Activated naive CD4-positive, alpha-beta T cell treated with Interleukin-2 at 50 U/mL for 16 hours (primary cell): ENCODE results near the gene SLC9A8.
"Not testable (repeated sequence)": the region's sequence is repeated elsewhere in the genome, so short reads cannot be mapped to it uniquely, and the experiment has no call there.

ENCODE experiments used
- DNase-seq: peaks from one replicate; pipeline ENCODE4 v3.0.0-alpha.2; 2020

Gene SLC9A8

DNA sequence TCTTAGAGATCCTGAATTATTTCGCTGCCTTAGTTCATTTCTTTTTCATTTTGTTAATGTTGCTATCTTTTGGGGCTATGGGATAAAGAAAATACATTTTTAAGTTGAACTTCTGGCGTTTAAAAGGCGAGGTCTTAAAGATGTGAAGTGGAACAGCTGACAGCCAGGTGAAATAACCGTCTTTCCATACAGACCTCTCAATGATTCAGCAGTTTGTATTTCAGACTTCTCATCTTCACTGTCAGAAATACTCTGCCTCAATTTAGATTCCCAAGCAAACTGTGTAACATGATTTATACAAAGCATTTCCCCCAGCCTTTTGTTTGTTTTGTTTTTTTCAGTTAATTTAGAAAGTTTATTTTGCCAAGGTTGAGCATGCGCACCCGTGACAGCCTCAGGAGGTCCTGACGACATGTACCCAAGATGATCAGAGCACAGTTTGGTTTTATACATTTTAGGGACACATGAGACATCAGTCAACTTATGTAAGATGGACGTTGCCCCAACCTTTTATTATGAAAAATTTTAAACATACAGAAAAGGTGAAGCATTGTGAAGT is 40.0 kb downstream of the SLC9A8 start:
- no peak for DNase-seq

DNA sequence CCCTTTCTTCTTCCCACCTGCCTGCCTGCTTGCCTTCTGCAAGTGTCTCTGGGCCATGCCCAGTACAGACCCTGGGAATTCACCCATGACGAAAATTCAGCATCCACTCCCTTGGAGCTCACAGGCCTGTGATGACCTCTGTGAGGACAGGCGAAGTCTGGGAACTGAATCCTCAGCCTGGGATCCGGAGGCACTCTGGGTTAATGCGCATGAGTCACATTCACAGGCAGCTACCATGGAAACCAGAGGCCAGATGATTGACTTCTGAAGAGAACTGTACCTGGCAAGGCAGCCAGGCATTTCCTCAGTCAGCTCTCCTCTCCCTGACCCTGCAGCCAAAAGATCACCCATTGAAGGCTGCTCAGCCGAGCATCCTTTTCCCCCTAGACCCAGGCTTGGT is 41.0 kb downstream of the SLC9A8 start:
- DNase-seq: no peak

DNA sequence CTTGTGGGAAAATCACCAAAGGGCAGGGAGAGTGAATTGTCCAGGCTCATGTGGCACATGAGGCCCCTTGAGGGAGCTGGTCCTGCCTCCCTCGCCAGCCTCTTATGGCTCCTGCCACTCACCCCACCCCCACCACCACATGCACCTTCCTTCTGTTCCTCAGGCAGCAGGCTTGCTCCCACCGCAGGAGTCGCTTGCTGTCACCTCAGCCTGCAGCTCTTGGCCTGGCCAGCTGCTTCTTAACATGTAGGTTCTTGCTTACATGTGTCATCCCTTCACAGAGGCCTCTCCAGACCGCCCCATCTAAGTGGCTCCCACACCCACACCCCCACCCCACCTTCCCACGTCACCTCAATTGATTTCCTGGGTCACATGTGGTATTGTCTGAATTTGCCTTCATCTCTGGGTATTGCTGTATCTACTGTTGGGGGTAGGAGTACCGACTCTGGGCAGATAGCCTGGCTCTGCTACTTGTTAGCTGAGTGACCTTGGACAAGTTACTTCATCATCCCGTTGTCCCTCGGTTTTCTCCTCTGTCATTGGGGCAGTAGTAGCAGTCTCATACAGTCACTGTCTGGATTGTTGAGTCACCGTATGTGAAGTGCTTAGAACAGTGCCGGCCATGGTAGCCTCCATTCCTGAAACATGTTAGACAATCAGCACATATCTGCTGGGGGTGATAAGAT is 41.7 kb downstream of the SLC9A8 start:
- DNase-seq: no peak

DNA sequence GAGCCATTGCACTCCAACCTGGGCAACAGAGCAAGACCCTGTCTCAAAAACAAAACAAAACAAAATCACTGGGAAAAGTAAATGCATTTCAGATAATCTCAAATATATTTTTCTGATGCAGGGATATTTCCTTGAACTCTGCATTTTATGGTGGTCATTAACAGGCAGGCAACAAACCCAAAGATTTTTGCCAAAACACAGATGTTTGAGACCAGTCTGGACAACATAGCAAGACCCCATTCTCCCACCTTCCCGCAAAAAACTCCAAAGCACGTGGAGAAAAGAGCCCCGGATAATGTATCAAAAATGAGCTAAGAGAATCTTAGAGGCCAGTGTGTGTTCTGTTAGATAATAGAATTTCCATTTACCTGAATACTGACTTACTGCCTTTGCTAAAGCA is 44.3 kb downstream of the SLC9A8 start:
- DNase-seq: no peak

DNA sequence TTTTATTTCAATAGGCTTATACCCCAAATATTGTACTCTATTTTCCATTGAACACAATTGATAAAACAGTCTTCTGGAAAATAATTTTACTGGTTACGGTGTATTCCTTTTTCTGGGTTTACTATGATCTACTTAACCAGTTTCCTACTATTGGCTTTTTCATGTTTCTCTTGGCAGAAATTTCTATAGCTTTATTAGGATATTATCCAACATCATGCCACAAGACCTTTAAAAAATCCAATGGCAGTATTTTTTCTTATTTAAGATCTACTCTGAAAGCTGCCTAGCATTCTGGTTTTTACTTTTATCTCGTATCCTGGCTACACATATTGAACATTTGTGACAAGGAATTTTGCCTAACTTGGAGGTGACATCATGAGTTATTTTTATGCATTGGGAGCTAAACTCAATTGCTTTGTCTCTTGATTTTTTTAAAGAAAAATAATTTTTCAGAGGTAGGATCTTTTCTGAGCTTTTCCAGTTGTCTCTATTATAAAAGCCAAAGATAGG is 45.5 kb downstream of the SLC9A8 start:
- no peak for DNase-seq

DNA sequence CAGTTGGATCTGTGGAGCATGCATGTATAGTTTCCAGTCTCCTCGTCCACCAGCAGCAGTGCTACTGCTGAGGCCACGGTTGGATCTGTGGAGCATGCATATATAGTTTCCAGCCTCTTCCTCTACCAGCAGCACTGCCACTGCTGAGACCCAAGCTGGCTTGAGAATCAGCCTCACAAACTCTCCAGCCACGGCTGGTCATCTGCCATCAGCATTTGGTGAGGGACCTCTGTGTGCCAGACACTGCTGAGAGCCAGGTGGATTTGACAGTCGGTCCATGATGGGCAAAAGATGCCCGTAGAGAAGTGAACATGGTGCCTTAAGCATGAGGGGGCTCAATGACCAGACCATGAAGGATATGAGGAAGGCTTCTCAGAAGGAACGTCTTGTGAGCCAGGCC is 46.4 kb downstream of the SLC9A8 start:
- no peak for DNase-seq

DNA sequence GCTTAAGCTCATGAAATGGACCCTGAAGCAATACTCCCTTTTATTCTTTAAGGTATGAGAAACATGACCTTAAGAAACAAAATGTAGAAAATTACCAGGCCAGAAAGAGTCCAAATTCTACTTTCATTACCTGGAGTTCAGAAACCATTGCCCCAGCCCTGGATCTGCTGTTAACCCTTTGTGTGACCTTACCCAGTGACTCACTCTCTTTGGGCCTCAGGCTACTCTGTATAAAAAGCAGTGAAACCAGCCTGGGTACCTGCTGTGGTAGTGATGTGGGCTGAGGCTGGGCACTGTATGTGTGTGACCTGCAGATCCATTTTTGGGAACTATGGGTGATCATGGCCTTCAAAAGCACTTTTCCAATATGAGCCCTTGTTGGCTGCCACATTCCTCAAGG is 47.2 kb downstream of the SLC9A8 start:
- no peak for DNase-seq

DNA sequence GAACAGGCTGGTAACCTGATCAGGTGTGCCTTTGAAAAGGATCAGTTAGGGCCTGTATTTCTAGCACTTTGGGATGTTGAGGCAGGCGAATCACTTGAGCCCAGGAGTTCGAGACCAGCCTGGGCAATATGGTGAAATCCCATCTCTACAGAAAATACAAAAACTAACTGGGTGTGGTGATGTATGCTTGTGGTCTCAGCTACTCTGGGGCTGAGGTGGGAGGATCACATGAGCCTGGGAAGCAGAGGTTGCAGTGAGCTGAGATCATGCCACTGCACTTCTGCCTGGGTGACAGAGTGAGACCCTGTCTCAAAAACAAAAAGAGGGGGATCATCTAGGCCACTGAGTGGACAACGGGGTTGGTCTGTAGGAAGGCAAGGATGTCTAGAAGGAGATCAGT is 48.6 kb downstream of the SLC9A8 start:
- not testable (repeated sequence) for DNase-seq

DNA sequence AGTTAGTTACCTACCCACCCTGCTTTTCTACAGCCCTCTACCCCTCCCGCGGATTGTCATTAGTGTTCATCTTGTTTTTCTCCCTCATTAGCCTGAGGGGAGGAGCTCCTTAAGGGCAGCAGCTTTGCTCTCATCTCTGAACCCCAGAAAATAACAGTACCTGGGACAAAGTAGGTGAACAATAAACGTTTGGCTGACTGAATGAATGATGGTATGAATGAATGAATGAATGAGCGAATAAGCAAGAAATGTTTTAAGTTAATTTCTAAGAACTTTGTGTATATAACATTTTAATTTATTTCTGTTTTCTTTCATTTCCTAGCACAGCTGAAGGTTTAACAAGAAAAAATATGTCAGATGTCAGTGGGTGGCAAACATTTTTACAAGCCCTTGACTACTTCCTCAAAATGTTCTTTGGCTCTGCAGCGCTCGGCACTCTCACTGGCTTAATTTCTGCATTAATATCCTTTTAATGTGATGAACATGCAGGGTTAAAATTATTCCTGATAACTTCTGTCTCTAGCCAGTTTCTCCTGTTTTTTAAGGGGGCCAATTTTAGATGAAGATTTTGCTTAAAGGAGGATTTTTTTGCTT is 50.1 kb downstream of the SLC9A8 start:
- no peak for DNase-seq

DNA sequence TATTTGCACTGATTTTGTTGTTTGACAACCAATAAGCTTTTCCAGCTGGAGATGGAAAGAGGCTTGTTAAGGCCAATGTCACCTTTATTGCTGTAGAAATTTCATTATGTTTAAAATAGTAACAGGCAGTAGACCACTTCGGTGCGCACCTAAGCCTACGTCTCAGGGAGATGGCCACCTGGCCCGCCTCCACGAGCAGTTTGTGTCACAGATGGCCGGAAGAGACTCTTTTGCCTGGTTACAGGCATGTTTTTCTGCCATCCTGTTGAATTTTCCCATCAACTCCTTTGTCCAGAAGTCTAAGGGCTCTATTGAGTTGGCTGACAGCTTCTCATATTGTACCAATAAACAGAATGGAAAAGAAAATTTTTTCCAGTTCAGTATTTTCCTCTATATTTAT is 51.0 kb downstream of the SLC9A8 start:
- DNase-seq: no peak

DNA sequence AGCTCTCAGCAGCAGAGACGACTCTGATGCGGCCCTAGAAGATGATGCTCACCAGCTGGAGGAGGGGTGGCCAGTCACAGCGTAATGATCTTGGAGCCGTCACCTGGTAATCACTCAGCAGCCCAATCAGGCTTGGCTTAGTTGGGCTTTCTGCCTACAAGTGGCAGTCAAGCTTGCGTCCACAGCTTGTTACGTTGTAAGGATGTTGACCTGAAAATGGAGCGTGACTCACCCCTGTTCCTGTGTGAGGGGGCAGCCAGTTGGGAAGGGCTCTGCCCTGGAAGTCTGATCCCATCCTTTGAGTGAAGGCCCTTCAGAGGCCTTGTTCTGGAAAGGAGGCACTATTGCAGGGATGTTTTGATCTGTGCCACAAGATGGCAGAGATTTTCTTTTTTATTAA is 52.9 kb downstream of the SLC9A8 start:
- DNase-seq: no peak

DNA sequence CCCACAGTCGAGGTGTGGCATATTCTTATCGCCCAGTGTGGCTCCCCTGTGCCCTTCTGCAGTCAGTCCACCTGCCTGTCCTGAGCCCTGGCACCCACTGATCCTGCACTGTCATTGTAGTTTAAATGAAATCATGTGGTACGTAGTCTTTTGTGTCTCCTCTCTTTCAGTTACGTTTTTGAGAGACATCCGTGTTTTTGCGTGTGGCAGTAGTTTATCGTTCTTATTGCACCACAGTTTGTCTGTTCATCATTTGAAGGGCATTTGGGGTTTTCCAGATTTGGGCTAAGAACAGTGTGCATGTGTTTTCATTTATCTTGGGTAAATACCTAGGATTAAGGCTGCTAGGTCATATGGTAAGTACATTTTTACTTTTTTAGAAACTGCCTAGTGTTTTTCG is 53.4 kb downstream of the SLC9A8 start:
- no peak for DNase-seq

DNA sequence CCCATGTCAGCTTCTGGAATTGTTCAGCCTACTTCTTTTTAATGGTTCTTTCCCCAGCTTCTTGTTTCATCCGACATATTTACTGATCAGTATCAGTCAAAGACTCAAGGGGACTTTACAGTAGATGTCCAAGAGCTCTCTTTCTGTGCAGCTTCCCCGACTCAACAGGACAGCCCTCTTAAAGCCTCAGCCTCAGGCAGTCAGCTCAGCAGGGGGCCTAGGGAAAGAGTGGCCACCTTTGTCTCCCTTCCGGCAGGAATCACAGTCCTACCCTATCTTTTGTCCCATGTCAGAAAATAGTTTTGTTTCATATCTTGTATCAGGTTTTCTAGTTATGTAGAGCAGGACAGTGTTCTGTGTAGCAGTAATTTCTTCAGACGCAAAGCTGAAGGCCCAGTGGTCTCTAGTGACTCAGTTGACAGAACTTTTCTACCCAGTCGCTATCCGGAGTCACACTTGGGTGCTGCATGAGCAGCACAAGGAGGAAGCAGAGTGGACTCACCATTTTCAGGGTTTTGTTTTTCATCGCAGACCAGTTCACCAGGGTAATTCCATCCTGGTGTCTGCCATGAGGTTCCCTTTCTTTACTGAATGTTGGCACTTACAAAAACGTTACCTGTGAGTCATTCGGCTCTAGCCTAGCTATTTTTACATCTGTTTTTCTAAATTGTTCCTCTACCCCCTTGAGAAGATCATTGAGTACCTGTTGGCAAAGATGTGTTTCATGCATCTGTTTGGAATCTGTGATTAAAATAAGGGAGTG is 55.0 kb downstream of the SLC9A8 start:
- no peak for DNase-seq

DNA sequence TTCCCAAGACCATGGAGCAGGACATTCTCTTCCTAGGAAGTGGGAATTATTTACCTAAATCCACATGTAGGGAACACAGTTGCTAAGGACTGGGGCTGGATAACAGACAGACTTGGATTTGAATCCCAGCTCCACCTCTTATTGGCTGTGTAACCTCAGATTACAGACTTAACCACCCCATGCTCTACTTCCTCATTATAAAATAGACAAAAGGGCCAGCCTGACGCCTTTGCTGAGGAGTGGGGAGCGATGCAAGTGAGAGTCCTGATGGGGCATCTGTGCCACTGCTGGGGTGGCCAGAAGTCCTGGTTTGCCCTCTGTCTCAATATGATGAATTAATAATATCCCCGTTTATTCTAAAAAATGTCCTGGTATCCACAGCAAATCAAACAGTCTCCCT is 55.9 kb downstream of the SLC9A8 start:
- no peak for DNase-seq

DNA sequence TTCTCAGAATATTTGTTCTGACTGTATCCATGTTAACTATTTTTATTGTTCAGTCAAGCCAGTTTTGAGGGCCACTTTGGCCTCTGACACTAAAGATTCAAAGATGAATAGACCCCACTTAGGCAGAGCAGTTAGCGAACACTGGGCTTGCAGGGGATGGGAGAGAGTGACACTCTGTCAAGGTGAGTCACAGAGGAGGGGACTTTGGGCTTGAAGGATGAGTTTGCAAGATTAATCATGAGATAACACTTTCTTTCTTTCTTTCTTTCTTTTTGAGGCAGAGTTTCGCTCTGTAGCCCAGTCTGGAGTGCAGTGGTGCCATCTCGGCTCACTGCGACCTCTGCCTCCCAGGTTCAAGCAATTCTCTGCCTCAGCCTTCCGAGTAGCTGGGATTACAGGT is 56.3 kb downstream of the SLC9A8 start:
- DNase-seq: no peak

DNA sequence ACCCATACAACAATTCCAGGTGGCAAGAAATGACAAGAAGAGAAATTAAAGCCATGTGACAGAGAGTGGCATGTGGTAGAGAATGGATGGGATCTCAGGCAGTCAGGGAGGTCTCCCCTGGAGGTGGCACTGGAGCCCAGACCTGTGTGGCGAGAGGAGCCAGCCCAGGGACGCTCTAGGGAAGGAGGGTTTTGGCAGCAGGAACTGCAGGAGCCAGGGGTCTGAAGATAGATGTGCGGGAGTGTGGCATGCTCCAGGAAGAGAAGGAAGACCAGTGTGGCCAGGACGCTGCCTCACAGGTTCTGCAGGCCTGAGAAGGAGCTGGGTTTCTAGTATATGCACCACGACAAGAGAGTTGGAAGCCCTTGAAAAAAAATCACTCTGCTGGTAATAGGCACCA is 57.6 kb downstream of the SLC9A8 start:
- DNase-seq: no peak

DNA sequence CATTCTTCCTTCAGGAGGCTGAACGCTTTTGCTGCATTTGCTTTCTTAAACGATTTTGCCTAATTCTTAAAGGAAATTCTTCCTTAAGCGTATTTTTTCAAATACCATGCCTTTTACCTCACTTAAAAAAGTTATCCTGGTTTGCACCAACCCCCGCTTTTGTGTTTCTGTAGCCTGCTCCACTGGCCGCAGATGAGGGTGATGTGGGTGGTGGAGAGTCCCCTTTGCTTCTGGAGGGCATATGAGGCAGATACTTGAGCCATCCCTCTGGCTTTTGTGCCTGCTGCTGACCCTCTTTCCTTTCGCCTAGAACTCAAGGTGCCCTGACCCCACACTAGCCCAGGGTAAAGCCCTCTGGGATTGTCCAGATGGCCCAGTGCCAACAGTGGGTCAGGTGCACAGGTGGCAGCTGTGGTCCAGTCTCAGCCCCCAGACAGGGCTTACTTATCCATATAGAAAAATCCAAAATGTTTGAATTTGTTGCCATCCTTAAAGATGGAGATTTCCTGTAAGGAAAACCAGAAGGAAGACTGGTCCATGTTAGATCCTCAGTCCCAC is 58.8 kb downstream of the SLC9A8 start:
- no peak for DNase-seq

DNA sequence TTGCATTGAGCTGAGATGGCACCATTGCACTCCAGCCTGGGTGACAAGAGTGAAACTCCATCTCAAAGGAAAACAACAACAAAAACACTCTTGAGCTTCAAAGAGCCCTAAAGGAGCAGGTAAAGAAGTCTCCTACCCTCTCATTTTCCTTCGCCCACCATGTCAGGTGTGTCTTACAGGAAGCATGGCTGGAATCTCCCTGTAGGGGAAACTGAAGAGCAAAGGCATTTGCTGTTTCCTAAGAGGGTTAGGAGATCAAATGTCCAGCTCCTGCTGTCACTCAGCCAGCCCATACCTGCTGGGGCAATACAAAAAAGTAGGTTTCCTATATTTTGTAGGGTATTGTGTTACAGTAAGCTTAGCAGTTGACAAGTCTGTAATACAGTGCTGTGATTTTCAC is 59.4 kb downstream of the SLC9A8 start:
- no peak for DNase-seq

DNA sequence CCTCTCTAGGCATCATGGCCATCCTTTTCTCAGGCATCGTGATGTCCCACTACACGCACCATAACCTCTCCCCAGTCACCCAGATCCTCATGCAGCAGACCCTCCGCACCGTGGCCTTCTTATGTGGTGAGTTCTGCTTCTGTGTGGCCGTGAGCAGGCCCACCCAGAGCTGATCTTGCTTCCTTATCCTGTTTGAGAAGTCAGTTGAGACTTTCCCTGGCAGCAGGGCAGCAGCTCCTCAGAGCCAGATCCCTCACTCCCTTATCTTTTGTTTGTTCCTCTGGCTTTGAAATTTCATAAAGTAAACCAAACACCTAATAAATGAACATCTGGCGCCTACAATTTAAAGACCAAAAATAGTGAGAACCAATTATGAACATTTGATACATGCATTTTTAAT is 62.1 kb downstream of the SLC9A8 start:
- DNase-seq: no peak

DNA sequence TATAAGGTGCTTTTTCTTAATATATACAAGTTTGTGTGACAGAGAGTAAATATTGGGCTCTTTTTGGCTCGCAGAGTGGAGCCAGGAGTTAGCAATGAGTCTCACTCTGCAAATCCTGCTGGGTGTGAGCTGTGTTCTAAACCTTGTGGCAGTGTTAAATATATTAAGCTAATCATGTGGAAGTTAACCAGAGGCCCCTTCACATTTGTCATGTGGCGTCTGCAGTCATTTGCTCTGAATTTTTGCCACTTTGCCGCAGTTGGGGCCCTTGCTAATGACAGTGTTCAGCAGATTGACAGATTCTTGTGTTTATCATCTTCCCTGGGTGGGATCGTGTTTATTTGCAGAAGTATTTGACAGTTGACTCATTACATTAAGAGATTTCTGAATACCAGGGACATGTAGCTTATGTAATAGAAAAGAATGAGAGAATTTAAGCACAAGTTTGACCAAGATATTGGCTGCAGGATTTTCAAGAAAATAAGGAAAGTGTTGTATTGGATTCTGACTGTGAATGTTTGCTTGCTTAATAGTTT is 64.8 kb downstream of the SLC9A8 start:
- no peak for DNase-seq

DNA sequence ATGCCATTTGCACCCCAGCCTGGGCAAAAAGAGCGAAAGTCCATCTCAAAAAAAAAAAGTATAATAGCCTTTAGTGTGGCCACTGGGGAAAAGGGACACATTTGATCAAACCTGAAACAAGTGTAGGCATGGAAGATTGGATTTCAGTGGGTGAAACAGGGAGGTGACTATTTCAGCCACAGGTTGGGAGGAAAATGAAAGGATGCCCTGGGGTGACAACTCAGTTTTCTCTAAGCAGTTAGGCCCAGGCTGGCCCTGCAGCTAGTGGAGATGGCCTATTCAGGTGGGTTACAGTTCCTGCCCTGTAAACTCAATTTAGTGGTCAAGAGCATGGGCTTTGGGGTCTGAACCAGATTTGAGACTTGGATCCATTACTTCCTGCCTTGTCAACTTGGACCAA is 66.3 kb downstream of the SLC9A8 start:
- DNase-seq: no peak

DNA sequence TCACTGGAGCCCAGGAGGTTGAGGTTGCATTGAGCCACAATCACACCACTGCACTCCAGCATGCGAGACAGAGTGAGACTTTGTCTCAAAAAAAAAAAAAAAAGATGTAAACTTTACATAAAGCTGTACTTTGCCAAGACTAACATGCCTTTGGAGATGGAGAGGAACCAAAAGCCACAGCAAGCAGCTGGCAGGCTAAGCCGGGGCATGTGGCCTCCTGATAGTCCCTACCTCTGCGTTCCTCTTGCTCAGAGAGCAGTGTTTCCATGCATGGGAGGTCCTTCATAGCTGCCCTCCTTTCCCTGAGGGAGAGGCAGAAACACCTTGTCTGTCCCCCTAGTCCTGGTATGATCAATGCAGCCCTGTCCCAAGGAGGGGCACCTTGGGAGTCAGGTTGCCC is 67.5 kb downstream of the SLC9A8 start:
- no peak for DNase-seq

DNA sequence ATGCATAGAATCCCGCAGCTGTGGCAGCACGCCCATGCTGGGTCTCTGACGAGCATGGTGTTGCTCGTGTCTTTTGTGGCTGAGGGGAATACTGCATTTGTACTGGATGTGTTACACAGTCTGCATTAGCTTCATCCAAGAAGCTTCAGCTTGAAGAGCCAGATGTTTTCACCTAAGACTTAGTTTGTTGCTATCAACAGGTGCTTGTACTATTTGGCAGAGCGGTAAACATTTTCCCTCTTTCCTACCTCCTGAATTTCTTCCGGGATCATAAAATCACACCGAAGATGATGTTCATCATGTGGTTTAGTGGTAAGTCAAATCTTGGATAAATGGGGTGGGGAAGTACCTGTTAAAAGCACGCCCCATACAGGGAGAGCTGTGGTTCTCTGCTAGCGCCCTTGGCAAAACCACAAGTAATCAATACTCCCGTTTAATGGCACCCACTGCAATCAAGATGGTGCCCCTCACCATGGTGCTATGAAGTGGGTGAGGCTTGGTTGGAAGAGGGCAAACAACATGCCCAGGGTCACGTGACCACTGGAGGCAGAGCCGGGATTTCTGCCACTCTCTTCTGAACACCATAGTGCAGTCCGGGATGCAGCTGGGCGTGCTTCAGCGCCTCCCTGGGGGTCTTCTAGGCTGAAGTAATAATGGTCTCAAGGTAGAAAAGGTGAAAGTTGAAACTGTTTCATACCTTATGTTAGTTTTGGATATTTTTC is 68.3 kb downstream of the SLC9A8 start:
- no peak for DNase-seq
